Central memory CD8-positive, alpha-beta T cell (primary cell): ENCODE measurements around the gene CD28.
A peak's percentile ranks its signal among the peaks of the same experiment; 100 is the strongest.
"Not testable (repeated sequence)": the region's sequence is repeated elsewhere in the genome, so short reads cannot be mapped to it uniquely, and the experiment has no call there.

Source experiments
- ATAC-seq: fragments of 150-1000 bp; cut with Tn5 transposase; replicated peaks from 2 replicates; pipeline ENCODE4 v1.10.0; 2022; ENCODE audit warnings: mild to moderate bottlenecking, moderate FRiP score, moderate number of reproducible peaks; ENCODE audit not compliant: poor library complexity, severe bottlenecking; ENCODE audit errors: extremely low read depth
- DNase-seq, 2 donors: peaks; one replicate each; pipeline ENCODE4 v3.0.0; 2021; ENCODE audit warnings: low spot score in 2 of 2
- H3K27ac Mint-ChIP-seq: one replicate; pipeline ENCODE4 v1.8.0; 2022; ENCODE audit warnings: low read depth, mild to moderate bottlenecking, moderate library complexity, mixed read lengths
- H3K27me3 Mint-ChIP-seq: one replicate; pipeline ENCODE4 v1.8.0; 2022; ENCODE audit warnings: mixed read lengths
- H3K36me3 Mint-ChIP-seq: one replicate; pipeline ENCODE4 v1.8.0; 2022; ENCODE audit warnings: mild to moderate bottlenecking, moderate library complexity, mixed read lengths; ENCODE audit not compliant: insufficient read depth
- H3K4me1 Mint-ChIP-seq: one replicate; pipeline ENCODE4 v1.8.0; 2022; ENCODE audit warnings: mixed read lengths
- H3K4me3 Mint-ChIP-seq: one replicate; pipeline ENCODE4 v1.8.0; 2022; ENCODE audit warnings: mild to moderate bottlenecking, moderate library complexity, mixed read lengths
- H3K9me3 Mint-ChIP-seq: one replicate; pipeline ENCODE4 v1.8.0; 2022; ENCODE audit warnings: mixed read lengths

Gene CD28

DNA sequence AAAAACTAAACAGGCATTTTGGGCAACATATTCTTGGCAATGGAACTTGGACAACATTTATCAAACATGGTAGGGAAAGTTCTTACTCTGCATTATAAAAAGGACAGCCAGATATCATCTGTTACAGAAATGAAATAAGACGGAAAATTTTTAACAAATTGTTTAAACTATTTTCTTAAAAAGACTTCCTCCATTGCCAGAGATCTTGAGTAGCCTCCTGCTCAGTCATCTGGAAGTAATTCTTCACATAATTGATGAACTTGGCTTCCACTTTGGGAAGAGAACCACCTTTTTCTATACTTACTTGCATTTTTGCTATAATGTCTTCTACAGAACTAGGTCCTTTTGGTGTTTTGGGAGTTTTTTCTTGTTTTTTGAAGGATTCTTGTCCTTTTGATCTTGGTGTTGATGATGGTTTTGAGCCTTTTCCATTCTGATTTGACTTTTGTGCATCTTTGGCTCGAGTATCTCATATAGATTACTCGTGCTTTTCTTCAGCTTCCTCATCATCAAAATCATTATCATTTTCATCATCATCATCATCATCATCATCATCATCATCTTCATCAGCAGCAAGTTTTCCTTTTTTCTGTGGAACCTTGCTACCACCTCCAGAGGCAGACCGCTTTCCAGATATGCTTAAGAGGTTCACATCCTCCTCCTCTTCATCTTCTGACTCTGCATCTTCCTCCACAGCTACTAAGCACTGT, 66.2 kb downstream of the CD28 start:
- DNase-seq (no peak), ATAC-seq (no peak)
- H3K4me1 Mint-ChIP-seq, result no peaks in the 10 kb centered on the region
- H3K4me3 Mint-ChIP-seq, result no peak overlapping the region
- H3K27ac Mint-ChIP-seq, result no peak overlapping the region
- H3K27me3 Mint-ChIP-seq, result no peaks in the 10 kb centered on the region
- H3K9me3 Mint-ChIP-seq, result no peaks in the 10 kb centered on the region
- no peaks in the 10 kb centered on the region for H3K36me3 Mint-ChIP-seq

DNA sequence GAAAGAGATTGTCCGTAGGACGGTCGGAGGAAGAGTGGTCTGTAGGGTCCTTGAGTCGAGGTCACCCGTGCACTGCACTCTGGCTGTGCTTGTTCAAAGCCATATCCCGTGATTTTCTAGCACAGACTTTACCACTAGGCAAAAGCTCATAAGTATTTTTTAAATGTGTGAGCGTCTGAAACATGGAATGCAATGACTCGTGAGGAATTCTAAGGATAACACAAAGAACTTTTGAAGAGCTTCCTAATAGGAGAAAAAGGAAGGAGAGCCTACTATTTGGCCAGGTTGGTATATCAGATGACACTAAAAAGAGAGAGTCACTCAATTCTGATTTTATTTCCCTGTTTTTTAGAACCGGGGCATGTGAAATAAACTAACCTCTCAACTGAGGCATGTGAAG, 68.3 kb downstream of the CD28 start:
- no peak for DNase-seq
- Mint-ChIP-seq H3K4me1 (peaks cover 9% of the 10 kb centered on the region), H3K9me3 (no peaks in the 10 kb centered on the region), H3K27me3 (no peaks in the 10 kb centered on the region), H3K27ac (no peak overlapping the region), H3K4me3 (no peak overlapping the region), H3K36me3 (peaks cover 2% of the 10 kb centered on the region)
- no peak for ATAC-seq

DNA sequence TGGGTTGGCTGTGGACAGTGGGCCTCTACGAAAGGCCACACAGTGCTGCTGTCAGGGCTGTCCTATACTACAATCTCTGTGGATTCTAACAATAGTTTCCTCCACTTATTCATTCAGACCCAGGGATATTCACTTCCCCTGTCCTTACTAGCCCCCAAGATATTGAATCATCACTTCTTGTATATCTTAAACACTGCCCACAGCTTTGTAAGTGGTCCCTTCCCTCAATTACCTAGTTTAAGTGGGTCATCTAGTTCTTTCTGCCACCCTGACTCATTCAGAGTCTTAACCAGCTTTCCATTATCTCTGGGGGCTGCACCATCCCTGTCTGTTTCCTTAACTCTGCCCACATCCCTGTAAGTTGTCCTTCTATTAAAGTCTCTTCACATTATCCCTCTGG, 69.2 kb downstream of the CD28 start:
- peak overlapping the region; percentile 4 for H3K27ac Mint-ChIP-seq
- H3K27me3 Mint-ChIP-seq, result no peaks in the 10 kb centered on the region
- H3K4me1 Mint-ChIP-seq, result peaks cover 14% of the 10 kb centered on the region
- ATAC-seq, result no peak
- no peak overlapping the region for H3K4me3 Mint-ChIP-seq
- H3K36me3 Mint-ChIP-seq, result peaks cover 3% of the 10 kb centered on the region
- H3K9me3 Mint-ChIP-seq, result no peaks in the 10 kb centered on the region
- DNase-seq, result no peak

DNA sequence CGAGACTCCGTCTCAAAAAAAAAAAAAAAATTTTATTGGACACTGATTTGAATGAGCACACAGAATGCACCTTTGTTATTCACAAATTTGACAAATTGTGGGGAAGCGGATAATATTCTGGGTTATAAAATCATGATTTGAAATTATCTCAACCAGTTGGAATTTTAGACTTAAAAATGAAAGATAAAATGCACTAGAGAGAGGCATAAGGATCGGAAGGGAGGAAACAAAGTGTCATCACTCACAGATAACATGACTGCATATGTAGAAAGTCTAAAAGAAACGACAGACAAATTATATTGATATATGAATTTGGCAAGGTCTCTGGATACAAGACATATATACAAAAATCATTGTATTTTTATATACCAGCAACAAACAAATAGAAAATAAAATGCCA, 70.6 kb downstream of the CD28 start:
- Mint-ChIP-seq H3K36me3 (peaks cover 3% of the 10 kb centered on the region), H3K27ac (no peak overlapping the region), H3K4me3 (no peak overlapping the region), H3K27me3 (no peaks in the 10 kb centered on the region), H3K4me1 (peaks cover 21% of the 10 kb centered on the region), H3K9me3 (no peaks in the 10 kb centered on the region)
- ATAC-seq, result no peak
- no peak for DNase-seq

DNA sequence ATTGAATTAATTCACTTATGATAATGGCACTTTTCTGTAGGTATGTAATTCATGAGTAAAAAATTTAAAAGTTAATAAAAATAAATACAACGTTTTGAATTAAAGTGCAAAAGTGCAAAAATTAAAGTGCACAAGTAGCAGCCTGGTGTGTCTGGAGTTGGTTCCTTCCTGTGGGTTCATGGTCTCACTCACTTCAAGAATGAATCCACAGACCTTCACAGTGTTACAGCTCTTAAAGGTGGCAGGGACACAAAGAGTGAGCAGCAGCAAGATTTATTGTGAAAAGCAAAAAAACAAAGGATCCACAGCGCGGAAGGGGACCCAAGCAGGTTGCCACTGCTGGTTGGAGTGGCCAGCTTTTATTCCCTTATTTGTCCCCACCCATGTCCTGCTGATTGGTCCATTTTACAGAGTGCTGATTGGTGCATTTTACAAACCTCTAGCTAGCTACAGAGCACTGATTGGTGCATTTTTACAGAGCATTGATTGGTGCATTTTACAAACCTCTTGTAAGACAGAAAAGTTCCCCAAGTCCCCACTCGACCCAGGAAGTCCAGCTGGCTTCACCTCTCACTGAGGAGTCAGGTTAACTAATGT, 73.1 kb downstream of the CD28 start:
- not testable (repeated sequence) for DNase-seq, H3K36me3 Mint-ChIP-seq, H3K27me3 Mint-ChIP-seq

DNA sequence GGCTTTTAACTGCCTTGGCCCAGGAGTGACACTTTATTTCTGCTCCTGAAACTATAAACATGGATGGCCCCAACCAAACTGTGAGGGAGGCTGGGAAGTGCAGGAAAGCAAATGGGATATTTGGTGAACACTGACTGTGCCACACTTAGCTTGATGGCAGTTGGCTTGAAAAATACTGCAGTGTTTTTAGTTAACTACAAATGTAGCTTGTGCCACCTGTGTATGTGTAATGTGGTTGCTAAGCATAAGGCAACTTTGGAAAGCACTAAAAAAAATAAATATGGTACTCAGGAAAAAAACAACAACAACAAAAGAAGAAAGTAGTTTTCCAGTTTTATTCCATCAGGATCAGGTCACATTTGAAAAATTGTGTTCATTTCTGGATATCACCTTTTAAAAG, 73.8 kb downstream of the CD28 start:
- ATAC-seq (no peak), DNase-seq (no peak)
- Mint-ChIP-seq H3K4me3 (no peak overlapping the region), H3K4me1 (peaks cover 34% of the 10 kb centered on the region), H3K36me3 (peaks cover 3% of the 10 kb centered on the region), H3K9me3 (no peaks in the 10 kb centered on the region), H3K27me3 (no peaks in the 10 kb centered on the region), H3K27ac (no peak overlapping the region)

More for the DNA sequence above, 73.1 kb downstream of the CD28 start:
- H3K4me1 Mint-ChIP-seq, result peaks cover 30% of the 10 kb centered on the region
- ATAC-seq, H3K4me3 Mint-ChIP-seq, H3K27ac Mint-ChIP-seq, H3K9me3 Mint-ChIP-seq: not testable (repeated sequence)

DNA sequence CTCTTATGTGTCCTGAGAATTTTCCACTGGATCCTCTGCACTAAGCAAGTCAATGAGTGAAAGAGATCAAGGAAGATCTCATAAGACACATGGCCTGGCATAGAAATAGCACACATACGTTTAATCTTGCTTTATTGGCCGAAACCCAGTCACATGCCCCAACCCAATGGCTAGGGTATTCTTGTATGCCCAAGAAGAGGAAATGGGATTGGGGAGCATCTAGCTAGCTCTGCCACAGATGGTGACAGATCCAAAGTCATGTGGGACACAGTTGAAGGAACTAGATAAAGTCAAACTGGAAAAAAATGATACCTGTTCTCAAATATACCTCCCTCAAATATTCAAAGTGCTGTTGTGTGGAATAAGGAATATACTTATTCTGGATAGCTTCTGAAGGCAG, 74.7 kb downstream of the CD28 start:
- H3K27ac Mint-ChIP-seq, result no peak overlapping the region
- H3K4me3 Mint-ChIP-seq, result no peak overlapping the region
- peaks cover 3% of the 10 kb centered on the region for H3K36me3 Mint-ChIP-seq
- H3K4me1 Mint-ChIP-seq, result peaks cover 34% of the 10 kb centered on the region
- no peaks in the 10 kb centered on the region for H3K9me3 Mint-ChIP-seq
- ATAC-seq, result no peak
- H3K27me3 Mint-ChIP-seq, result no peaks in the 10 kb centered on the region
- DNase-seq, result no peak

DNA sequence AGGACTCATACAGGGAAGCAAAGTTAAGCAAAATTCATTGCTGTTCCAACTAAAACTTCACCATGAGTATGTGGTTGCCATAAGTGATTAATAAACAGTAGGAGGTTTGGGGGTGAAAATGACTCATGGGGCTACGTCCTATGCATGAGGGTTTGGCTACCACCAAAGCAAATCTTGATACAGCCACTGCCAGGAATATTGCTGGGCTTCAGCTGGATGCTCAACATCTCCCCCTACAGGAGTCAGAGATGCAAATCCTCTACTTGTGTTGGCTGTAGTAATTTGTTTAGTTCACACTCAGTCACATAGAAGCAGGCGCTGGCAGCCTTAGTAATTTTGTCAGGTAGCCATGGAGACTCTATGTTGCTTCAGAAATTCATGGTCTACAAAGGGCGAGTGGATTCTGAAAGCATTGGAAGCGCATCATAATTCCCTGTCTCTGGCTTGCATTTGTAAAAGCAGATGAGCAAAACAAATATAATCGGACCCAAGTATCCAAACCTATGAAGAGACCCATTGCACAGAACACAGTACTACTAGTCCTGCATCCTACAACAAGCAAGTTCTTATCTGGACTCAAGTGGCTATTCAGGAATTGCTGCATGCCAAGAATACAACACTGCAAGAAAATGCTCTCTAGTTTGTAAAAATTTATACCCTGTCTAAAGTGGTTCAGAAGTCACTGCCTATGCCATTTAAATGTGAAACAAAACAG, 76.0 kb downstream of the CD28 start:
- Mint-ChIP-seq H3K27me3 (no peaks in the 10 kb centered on the region), H3K4me3 (no peak overlapping the region), H3K9me3 (no peaks in the 10 kb centered on the region), H3K36me3 (peaks cover 3% of the 10 kb centered on the region), H3K4me1 (peaks cover 34% of the 10 kb centered on the region), H3K27ac (peak overlapping the region; percentile 88)
- DNase-seq (peak; percentile 26 to 64), ATAC-seq (peak; percentile 94)

DNA sequence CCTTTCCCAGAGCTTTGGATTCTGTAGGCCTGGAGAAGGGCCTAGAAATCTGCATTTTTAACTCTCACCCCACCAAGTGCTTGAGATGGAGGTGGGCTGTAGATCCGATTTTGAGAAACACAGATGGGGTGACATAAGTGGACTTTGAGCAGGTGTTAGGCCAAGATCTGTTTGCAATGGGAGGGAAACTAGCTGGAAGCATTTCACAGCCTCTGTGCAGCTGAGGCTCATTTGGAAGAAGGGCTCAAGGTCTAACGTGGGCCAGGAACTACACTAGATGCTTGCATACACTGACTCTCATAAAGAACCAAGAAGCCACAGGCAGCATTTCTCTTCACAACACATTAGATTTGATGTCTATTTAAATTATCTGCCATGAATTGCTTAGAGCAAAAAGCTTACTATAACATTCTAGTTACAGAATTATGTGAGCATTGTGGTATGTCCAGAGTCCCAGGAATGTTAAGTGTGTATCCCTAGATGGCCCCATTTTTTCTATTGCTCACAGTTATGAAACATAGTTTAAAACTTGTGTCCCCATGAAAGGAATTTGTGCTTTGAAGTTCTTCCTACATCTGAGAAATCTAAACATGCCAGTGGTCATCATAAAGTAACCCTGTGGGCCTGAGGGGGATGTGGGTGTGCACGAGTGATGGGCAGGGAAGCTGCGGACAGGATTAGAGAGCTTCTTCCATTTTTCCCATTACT, 77.2 kb downstream of the CD28 start:
- Mint-ChIP-seq H3K4me3 (no peak overlapping the region), H3K9me3 (no peaks in the 10 kb centered on the region), H3K4me1 (peaks cover 34% of the 10 kb centered on the region), H3K27ac (no peak overlapping the region), H3K27me3 (no peaks in the 10 kb centered on the region), H3K36me3 (peaks cover 1% of the 10 kb centered on the region)
- no peak for ATAC-seq
- DNase-seq, result no peak

DNA sequence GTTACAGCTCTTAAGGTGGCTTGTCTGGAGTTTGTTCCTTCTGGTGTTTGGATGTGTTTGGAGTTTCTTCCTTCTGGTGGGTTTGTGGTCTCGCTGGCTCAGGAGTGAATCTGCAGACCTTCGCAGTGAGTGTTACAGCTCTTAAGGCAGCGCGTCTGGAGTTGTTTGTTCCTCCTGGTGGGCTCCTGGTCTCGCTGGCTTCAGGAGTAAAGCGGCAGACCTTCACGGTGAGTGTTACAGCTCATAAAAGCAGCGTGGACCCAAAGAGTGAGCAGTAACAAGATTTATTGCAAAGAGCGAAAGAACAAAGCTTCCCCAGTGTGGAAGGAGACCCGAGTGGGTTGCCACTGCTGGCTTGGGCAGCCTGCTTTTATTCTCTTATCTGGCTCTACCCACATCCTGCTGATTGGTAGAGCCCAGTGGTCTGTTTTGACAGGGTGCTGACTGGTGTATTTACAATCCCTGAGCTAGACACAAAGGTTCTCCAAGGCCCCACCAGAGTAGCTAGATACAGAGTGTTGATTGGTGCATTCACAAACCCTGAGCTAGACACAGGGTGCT, 78.4 kb downstream of the CD28 start:
- not testable (repeated sequence) for ATAC-seq, DNase-seq, H3K27me3 Mint-ChIP-seq, H3K4me3 Mint-ChIP-seq, H3K9me3 Mint-ChIP-seq, H3K36me3 Mint-ChIP-seq, H3K27ac Mint-ChIP-seq
- H3K4me1 Mint-ChIP-seq, result peaks cover 25% of the 10 kb centered on the region

DNA sequence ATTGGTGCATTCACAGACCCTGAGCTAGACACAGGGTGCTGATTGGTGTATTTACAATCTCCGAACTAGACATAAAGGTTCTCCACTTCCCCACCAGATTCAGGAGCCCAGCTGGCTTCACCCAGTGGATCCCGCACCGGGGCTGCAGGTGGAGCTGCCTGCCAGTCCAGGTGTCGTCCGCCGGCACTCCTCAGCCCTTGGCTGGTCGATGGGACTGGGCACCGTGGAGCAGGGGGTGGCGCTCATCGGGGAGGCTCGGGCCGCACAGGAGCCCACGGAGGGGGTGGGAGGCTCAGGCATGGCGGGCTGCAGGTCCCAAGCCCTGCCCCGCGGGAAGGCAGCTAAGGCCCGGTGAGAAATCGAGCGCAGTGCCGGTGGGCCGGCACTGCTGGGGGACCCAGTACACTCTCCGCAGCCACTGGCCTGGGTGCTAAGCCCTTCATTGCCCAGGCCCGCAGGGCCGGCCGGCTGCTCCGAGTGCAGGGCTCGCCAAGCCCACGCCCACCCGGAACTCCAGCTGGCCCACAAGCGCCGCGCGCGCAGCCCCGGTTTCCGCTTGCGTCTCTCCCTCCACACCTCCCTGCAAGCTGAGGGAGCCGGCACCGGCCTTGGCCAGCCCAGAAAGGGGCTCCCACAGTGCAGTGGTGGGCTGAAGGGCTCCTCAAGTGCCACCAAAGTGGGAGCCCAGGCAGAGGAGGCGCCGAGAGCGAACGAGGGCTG, 79.1 kb downstream of the CD28 start:
- not testable (repeated sequence) for H3K27me3 Mint-ChIP-seq, H3K9me3 Mint-ChIP-seq, ATAC-seq, H3K4me3 Mint-ChIP-seq, DNase-seq, H3K36me3 Mint-ChIP-seq, H3K27ac Mint-ChIP-seq
- peaks cover 20% of the 10 kb centered on the region for H3K4me1 Mint-ChIP-seq
